SU-DHL-6 (cell line): ENCODE results near the gene G2E3.

ENCODE experiments used
- EZH2phosphoT487 ChIP-seq: fragments of 200-600 bp; sonication (generic), shearing (Covaris generic); conservative IDR thresholded peaks from 2 replicates; pipeline ENCODE4 v1.6.1; 2018; ENCODE audit warnings: mild to moderate bottlenecking, antibody characterized with exemption, low read length, moderate library complexity, mixed read lengths
- TF ChIP-seq, protein P1 (sequence below): fragments of 200-600 bp; sonication (generic); IDR thresholded peaks from one replicate; pipeline ENCODE4 v1.5.1; 2017; ENCODE audit warnings: antibody characterized with exemption, mild to moderate bottlenecking, low read length, moderate library complexity; ENCODE audit not compliant: insufficient read depth, poor library complexity, severe bottlenecking

DNA sequence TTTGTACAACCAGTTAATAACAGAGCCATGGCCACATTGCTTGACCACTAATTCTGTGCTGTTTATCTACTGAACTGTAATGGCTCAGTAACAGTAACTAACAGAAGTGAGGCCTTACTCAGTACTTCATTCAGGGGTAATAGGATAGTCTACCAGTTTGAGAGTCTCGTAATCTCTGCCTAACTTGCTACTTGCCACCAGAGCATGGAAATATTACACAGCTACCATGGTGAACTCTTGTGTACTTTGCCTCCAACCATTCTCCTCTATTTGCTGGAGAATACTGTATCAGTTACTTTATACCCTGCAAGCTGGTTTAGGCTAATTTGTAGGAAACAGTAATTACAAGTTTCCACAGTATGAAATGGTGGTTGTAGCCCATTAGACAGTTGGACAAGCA, 73.8 kb downstream of the G2E3 start:
- TF ChIP-seq, protein P1, sequence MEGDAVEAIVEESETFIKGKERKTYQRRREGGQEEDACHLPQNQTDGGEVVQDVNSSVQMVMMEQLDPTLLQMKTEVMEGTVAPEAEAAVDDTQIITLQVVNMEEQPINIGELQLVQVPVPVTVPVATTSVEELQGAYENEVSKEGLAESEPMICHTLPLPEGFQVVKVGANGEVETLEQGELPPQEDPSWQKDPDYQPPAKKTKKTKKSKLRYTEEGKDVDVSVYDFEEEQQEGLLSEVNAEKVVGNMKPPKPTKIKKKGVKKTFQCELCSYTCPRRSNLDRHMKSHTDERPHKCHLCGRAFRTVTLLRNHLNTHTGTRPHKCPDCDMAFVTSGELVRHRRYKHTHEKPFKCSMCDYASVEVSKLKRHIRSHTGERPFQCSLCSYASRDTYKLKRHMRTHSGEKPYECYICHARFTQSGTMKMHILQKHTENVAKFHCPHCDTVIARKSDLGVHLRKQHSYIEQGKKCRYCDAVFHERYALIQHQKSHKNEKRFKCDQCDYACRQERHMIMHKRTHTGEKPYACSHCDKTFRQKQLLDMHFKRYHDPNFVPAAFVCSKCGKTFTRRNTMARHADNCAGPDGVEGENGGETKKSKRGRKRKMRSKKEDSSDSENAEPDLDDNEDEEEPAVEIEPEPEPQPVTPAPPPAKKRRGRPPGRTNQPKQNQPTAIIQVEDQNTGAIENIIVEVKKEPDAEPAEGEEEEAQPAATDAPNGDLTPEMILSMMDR, result no peak
- TF ChIP-seq EZH2phosphoT487, result no peak
